ENCODE data around the gene NTN3. TPM values are rescaled to one million over a fixed set of nuclear protein-coding genes. Genes with fewer than 3 reads are reported as not detected.

NTN3 gene
- total and polyA plus RNA-seq, 8 donors = 1.7 to 6.7 (median 4.1) TPM; not detected in 1

DNA sequence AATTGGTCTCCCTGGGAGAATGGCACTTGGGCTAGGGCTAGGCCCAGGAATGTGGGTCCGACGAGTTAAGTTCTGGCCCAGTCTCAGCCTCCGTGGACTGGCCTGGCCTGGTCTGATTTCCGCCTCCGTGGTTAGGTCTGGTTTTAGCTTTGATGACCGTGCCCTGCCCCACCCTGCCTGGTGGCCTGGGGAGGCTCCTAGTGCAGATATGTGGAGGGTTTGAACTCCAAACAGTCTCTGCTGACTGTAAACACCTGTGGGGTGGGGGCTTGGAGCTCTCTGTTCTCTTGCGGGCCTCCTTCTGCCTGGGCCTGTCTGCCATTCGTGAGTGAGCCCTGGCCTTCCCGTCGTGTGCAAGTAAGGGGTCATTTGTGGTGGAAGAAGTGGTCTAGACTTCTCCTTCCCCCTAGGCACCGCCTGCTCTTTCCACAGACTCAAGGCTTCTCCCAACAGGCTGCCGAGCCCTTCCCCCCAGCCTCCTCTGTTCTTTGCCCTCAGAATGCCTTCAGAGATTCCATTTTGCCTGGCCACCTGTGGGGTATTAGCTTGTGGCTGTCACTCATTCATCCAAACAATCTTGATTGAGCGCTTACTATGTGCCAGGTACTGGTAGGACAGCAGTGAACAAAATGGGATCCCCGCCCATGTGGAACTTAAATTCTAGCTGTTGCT is 44.2 kb downstream of the NTN3 start:
- intact Hi-C loops (cut with DNase I) = no loop called here
- TF ChIP-seq, protein P1, sequence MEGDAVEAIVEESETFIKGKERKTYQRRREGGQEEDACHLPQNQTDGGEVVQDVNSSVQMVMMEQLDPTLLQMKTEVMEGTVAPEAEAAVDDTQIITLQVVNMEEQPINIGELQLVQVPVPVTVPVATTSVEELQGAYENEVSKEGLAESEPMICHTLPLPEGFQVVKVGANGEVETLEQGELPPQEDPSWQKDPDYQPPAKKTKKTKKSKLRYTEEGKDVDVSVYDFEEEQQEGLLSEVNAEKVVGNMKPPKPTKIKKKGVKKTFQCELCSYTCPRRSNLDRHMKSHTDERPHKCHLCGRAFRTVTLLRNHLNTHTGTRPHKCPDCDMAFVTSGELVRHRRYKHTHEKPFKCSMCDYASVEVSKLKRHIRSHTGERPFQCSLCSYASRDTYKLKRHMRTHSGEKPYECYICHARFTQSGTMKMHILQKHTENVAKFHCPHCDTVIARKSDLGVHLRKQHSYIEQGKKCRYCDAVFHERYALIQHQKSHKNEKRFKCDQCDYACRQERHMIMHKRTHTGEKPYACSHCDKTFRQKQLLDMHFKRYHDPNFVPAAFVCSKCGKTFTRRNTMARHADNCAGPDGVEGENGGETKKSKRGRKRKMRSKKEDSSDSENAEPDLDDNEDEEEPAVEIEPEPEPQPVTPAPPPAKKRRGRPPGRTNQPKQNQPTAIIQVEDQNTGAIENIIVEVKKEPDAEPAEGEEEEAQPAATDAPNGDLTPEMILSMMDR (IDR thresholded peaks at IDR 0.05) = no peak
- ATAC-seq (peak; percentile 9), DNase-seq (peak in 1 of 4 donors; percentile 75)
- Histone ChIP-seq H3K36me3 (peaks cover 0 to 21% of the 10 kb centered on the region in 2 donors), H3K27me3 (no peaks in the 10 kb centered on the region), H3K9me3 (no peaks in the 10 kb centered on the region), H3K27ac (peak overlapping the region; percentile 94 to 99), H3K4me3 (peak overlapping the region; percentile 81 to 97), H3K4me1 (peaks cover 45 to 84% of the 10 kb centered on the region in 2 donors)

DNA sequence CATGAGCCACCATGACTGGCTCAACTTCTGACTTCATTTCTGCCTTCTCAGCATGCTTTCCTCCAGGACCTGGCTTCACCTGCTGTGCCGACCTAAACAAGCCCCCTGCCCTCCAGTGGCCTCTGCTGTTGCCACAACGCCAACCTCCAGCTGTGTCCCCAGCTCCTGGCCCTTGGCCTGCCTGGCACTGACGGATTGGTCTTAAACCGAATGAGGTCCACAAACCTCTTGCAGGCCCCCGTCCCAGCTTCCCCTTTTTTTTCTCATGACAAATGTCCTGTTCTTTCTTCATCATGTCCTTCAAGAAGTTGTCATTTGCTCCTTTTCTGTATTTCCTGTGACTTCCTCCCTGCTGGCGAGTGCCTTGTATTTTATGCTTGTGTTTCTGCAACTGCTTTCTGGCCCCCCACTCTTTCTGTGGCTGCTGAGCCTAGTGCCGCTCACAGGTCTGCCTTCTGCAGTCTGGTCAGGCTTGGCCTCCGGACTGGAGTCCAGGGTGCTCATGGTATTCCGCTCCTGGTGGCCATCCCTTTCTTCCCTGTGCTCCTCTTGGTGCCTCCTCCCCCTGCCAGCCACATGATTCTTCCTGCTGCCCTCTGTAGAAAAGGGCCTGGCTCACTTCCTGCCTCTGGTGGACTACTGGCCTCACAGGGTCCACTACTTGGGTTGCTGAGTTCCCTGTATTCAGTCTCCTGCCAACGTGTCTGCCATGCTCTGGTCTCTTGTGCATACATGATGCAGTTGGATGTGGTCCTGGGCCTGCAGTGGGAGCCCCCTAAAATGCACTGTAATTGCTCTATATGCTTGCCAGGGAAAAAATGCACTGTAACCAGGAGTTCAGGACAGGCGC is 45.5 kb downstream of the NTN3 start:
- TF ChIP-seq, protein P1 (IDR thresholded peaks at IDR 0.05) = no peak
- no peaks in the 10 kb centered on the region for H3K9me3 ChIP-seq
- intact Hi-C loops (cut with DNase I) = no loop called here
- H3K27ac ChIP-seq = peak overlapping the region; percentile 94 to 99
- DNase-seq (peak in 1 of 4 donors; percentile 85), ATAC-seq (no peak)
- peaks cover 0 to 26% of the 10 kb centered on the region in 2 donors for H3K36me3 ChIP-seq
- H3K4me1 ChIP-seq = peaks cover 50 to 82% of the 10 kb centered on the region in 2 donors
- H3K27me3 ChIP-seq = no peaks in the 10 kb centered on the region
- H3K4me3 ChIP-seq = peak overlapping the region in 1 of 2 donors; percentile 97

DNA sequence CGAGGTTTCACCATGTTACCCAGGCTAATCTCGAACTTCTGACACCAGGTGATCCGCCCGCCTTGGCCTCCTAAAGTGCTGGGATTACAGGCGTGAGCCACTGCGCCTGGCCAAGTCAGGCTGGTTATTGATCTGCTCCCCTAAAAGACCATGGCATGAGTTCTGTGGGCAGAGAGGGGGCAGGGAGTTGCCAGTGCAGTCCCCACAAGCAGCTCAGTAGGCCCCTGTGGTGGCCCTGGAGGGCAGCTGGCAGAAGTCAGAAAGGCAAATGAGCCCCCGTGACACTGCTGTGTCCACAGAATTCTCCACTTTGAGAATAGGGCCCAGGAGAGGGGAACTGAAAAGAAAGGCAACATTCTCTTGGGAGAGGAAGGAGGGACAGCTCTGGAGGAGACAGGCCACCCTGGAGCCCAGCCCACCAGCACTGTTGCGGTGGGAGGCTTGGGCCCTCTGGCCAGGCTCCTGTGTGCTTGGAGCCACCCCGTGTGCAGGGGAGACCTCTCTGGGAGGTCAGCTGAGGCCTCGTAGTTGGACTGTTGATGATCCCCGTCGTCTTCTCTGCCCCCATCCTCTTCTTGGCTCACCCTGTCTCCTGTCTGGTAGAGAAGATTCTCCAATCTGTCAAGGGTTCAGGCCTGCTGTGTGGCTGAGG is 47.0 kb downstream of the NTN3 start:
- H3K27ac ChIP-seq = peak overlapping the region; percentile 6 to 99
- DNase-seq = no peak
- peaks cover 0 to 39% of the 10 kb centered on the region in 2 donors for H3K36me3 ChIP-seq
- TF ChIP-seq, protein P1 (IDR thresholded peaks at IDR 0.05) = no peak
- H3K4me1 ChIP-seq = peaks cover 49 to 75% of the 10 kb centered on the region in 2 donors
- peak overlapping the region in 1 of 2 donors; percentile 22 for H3K4me3 ChIP-seq
- intact Hi-C loops (cut with DNase I) = no loop called here
- ATAC-seq = no peak
- H3K27me3 ChIP-seq = no peaks in the 10 kb centered on the region
- H3K9me3 ChIP-seq = no peaks in the 10 kb centered on the region

DNA sequence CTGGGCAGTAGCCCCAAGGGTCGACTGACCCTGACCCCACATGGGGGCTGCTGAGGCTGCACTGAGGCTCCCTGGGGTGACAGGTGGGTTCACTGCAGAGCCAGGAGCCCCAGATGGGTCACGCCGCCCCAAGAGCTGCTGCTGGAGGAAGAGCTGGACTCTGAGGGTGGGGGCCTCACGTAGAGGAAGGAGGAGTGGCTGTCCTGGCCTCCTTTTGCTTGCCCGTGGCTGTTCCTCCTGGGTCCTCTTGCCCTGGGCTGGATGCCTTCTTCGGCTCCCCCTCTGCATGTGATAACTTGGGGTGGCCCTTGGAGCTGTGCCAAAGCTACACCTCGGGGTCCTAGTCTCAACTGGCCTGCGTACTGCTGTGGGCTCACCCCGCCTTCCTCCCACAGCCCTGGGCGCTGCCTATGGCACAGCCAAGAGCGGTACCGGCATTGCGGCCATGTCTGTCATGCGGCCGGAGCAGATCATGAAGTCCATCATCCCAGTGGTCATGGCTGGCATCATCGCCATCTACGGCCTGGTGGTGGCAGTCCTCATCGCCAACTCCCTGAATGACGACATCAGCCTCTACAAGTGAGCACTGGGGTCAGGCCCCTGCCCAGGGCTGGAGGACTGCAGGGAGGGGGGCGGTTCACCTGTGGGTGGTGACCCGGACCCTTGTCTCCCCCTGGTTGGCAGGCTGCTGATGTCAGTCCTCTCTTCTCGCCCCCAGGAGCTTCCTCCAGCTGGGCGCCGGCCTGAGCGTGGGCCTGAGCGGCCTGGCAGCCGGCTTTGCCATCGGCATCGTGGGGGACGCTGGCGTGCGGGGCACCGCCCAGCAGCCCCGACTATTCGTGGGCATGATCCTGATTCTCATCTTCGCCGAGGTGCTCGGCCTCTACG is 48.0 kb downstream of the NTN3 start:
- H3K9me3 ChIP-seq = no peaks in the 10 kb centered on the region
- intact Hi-C loops (cut with DNase I) = no loop called here
- no peaks in the 10 kb centered on the region for H3K27me3 ChIP-seq
- H3K4me1 ChIP-seq = peaks cover 46 to 75% of the 10 kb centered on the region in 2 donors
- TF ChIP-seq, protein P1 (IDR thresholded peaks at IDR 0.05) = no peak
- peaks cover 0 to 49% of the 10 kb centered on the region in 2 donors for H3K36me3 ChIP-seq
- ATAC-seq = no peak
- DNase-seq = peak in 1 of 4 donors; percentile 80
- peak overlapping the region; percentile 79 to 99 for H3K27ac ChIP-seq
- peak overlapping the region in 1 of 2 donors; percentile 68 for H3K4me3 ChIP-seq

Measured in left lung (tissue), 10 donors.